RWPE1 (cell line): ENCODE data around the gene CACNA2D2.

Source experiments
- CTCF ChIA-PET: fragments of 350-600 bp; sonication (Branson Sonifier 250); formaldehyde crosslinking; extraction: SDS; loops from one replicate; lab custom pipeline; 2021; lab: Yijun Ruan, JAX
- POLR2A ChIA-PET: fragments of 400-600 bp; formaldehyde crosslinking; extraction: SDS; loops from one replicate; lab custom pipeline; 2020; ENCODE audit warnings: antibody characterized with exemption; ENCODE audit not compliant: low non-redundant PET; lab: Yijun Ruan, JAX
- DNase-seq: peaks from one replicate; pipeline ENCODE4 v3.0.0; 2012; ENCODE audit warnings: low spot score
- H3K27ac ChIP-seq: fragments of 450-650 bp; 2 replicates; pipeline ENCODE4 v1.5.1; 2017
- CTCF ChIP-seq: fragments of 450-650 bp; conservative IDR thresholded peaks from 2 replicates; pipeline ENCODE4 v1.5.1; 2017; ENCODE audit warnings: low read depth, mild to moderate bottlenecking

Gene CACNA2D2

GRCh38 chr3:50417637-50418033 is 85.8 kb downstream of the CACNA2D2 start:
- POLR2A ChIA-PET: no interaction called here
- no peak overlapping the region for H3K27ac ChIP-seq
- CTCF ChIA-PET: no interaction called here
- no peak for DNase-seq
- no peak for TF ChIP-seq CTCF

GRCh38 chr3:50416736-50417636 is 86.4 kb downstream of the CACNA2D2 start:
- POLR2A ChIA-PET: no interaction called here
- TF ChIP-seq CTCF: no peak
- DNase-seq: no peak

GRCh38 chr3:50415816-50416215 is 87.6 kb downstream of the CACNA2D2 start:
- POLR2A ChIA-PET: no interaction called here
- no peak for TF ChIP-seq CTCF
- no peak for DNase-seq
- CTCF ChIA-PET: interaction anchor here (0.8 to 1.0 kb wide), 2 partner anchors 11 to 19 kb away, joined by 3 to 4 read pairs; no protein-coding TSS in a partner anchor
- no peak overlapping the region for H3K27ac ChIP-seq

More at GRCh38 chr3:50416736-50417636, 86.4 kb downstream of the CACNA2D2 start:
- CTCF ChIA-PET: interaction anchor here (1.0 kb wide), 1 partner anchor 20 kb away, joined by 3 read pairs; no protein-coding TSS in a partner anchor
- H3K27ac ChIP-seq: no peak overlapping the region

- ChIA-PET CTCF (no interaction called here), POLR2A (no interaction called here)
- TF ChIP-seq CTCF: no peak
These were observed 88.4 kb downstream of the CACNA2D2 start for GRCh38 chr3:50415061-50415460.

GRCh38 chr3:50414616-50415015 is 88.8 kb downstream of the CACNA2D2 start:
- ChIA-PET POLR2A (no interaction called here), CTCF (interaction anchor here (1.0 kb wide), 1 partner anchor 23 kb away, joined by 3 read pairs; no protein-coding TSS in a partner anchor)
- DNase-seq: no peak
- TF ChIP-seq CTCF: no peak
- no peak overlapping the region for H3K27ac ChIP-seq

More at GRCh38 chr3:50415061-50415460, 88.4 kb downstream of the CACNA2D2 start:
- H3K27ac ChIP-seq: no peak overlapping the region
- DNase-seq: no peak

GRCh38 chr3:50412231-50412754 is 91.1 kb downstream of the CACNA2D2 start:
- DNase-seq: no peak
- POLR2A ChIA-PET: no interaction called here
- H3K27ac ChIP-seq: no peak overlapping the region
- TF ChIP-seq CTCF: no peak
- CTCF ChIA-PET: no interaction called here
